ENCODE measurements around the gene FAM163B.
A peak's percentile ranks its signal among the peaks of the same experiment; 100 is the strongest.

The FAM163B gene

GRCh38 chr9:133539991-133540697 lies 69.0 kb downstream of the FAM163B start:
- no peak for DNase-seq

- no peak for DNase-seq
Observed at GRCh38 chr9:133538851-133539833, 70.0 kb downstream of the FAM163B start.

GRCh38 chr9:133538176-133538575 lies 71.0 kb downstream of the FAM163B start:
- no peak for DNase-seq

DNA sequence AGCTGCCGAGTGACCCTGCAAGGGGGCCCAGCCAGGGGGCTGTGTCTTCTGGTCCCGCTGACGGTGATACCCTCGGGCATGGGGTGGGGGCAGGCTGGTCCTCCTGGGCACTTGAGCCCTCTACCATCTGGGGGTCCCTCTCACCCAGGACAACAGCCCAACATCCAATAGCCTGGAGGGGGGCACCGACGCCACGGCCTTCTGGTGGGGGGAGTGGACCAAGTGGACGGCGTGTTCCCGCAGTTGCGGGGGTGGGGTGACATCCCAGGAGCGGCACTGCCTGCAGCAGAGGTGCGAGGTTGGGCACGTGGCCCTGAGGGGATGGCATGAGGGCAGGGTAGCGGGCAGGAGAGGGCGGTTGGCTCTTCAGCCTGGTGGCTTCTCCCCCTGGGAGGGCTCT lies 71.9 kb downstream of the FAM163B start:
- no peak for DNase-seq

- no peak for DNase-seq
Observed at GRCh38 chr9:133536536-133536935, 72.7 kb downstream of the FAM163B start.

- no peak for DNase-seq
Observed at GRCh38 chr9:133536080-133536479, 73.1 kb downstream of the FAM163B start.

GRCh38 chr9:133535306-133535877 lies 73.8 kb downstream of the FAM163B start:
- DNase-seq: no peak

DNA sequence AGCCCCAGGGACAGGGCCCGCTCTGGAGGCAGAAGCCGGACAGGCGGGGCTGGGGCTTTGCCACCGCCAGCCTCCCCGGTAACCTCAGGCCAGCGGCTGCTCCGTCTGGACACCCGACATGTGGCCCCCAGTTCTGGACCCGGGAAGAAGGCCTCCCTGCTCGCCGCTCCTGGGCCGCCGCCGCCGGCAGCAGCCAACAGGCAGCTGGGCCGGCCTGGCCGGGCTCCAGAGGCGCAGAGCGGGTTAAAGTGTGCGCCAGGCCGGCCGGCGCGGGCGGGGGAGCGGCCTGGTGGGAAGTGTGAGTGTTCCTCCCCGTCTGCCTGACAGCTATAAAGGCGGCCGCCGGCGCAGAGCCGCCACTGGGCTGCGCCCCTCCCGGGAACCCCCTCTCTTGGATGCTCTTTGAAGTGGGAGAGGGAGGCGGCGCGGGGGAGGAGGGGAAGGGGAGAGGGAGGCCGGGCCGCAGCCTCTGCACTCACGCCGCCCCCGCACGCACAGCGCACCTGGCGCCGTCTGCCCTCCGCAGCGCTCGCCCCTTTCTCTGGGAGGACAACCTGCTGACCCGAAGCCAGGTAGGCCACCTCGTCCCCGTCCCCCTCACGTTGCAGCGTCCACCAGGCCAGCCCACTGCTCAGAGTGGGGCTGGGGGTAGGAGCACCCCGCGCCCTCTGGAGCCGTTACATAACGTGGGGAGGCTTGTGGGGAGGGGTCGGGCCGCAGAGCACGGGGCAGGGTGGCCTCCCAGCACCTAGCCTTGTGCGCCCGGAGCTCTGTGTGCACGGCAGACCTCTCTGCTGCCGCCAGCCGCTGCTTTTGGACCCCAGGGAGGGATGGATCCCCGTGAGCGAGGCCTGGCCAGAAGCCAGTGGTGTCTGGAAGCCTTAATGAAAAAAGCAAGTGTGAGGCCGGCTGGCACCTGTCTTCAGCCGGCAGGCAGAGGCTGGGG lies 74.6 kb downstream of the FAM163B start, which contains the start of gene ADAMTSL2:
Gene ADAMTSL2 (plus strand): TSS at position 359 of the 946 bp plus-strand sequence. CDS start 2,009 bp downstream, outside the sequence.
- peak; percentile 16 for DNase-seq

- no peak for DNase-seq
Observed at GRCh38 chr9:133533857-133534256, 75.3 kb downstream of the FAM163B start.

DNA sequence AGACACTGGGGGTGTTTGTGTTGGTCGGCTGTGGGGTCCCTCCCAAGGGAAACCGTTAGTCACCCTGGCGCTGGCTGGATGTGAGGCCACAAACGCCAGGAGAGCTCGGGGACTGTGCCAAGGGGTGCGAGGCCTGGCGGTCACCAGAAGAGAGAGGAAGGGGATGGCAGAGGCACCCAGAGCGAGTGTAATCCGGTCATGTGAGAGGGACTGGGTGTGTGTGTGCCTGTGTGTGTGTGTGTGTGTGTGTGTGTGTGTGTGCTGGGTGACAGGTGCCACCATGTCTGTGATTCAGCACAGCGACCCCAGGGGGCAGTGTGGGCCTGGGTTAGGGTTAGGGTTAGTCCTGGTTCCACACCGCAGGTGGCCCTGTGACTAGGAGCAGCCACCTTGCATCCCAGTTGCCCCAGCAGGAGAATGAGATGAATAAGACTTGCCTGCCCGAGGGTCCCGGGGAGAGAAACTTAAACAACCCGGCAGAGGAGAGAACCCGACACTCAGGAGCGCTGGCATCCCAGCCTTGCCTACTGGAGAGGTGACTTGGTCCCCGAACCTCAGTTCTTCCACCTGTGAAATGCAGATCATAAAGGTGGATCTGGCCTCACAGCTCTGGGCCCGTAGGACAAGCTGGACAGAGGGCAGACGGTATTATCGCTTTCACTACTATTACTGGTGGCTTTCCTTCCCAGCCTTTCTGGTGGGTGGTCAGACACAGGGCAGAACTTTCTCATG lies 76.1 kb downstream of the FAM163B start:
- DNase-seq: peak; percentile 49

DNA sequence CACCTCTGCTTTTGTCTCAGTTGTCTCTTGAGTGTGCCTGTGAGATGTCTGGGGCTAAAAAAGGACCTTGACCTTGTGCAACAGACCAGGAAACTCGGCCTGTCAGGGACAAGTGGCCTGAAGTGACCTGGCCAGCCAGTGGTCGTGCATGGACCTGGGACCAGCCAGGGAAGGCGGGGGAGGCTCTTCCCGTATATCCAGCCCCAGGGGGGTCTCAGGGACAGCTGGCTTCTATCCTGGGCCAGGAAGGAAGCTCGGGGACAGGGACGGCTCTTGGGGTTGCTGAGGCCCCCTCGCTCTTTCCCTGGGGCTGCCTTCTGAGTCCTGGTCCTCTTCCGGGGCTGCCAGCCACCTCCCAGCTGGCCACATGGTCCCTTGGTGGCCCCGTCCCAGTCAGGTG lies 77.9 kb downstream of the FAM163B start:
- no peak for DNase-seq

- no peak for DNase-seq
Observed at GRCh38 chr9:133529874-133530273, 79.3 kb downstream of the FAM163B start.

DNA sequence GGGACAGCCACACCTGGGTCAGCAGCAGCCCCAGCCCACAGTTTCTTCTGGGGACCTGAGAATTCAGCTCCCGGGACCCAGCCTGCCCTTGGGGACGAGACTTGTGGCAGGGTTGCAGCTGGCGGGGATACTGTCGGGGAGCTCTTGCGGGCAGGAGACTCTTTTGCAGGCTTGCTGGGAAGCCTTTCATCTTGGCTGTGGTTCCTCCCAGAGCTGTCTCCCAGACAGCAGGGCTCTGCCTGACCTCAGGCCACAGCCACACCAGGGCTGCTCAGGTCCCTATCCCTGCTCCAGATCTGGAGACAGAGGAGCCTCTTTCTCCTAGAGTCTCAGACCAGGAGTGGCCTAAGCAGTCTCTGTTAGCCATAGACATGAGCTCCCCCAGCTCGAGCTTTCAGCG lies 79.7 kb downstream of the FAM163B start:
- no peak for DNase-seq

DNA sequence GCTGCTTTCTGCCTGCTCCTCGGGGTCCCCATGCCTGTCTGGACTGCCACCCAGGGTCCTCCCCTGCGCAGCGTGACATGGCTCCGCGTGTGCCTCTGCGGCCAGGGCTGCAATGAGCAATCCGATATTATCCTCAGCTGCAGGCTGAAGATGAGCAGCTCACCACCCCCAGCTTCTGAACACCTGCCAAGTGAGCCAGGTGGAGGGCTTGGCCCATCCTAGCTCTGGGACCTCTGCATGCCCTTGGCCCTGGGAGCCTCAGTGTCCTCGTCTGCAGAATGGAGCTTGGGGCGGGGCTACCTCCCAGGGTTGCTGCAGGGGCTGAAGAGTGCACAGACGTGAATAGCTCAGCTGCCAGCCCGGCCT lies 80.3 kb downstream of the FAM163B start:
- DNase-seq: no peak

GRCh38 chr9:133528001-133528875 lies 81.0 kb downstream of the FAM163B start:
- DNase-seq: no peak

GRCh38 chr9:133527444-133527920 lies 81.7 kb downstream of the FAM163B start:
- no peak for DNase-seq

Data from activated naive CD4-positive, alpha-beta T cell treated with Interleukin-2 at 50 U/mL for 16 hours (primary cell).